Measurements from ENCODE around the gene TRIM14. TPM values are rescaled to one million over a fixed set of nuclear protein-coding genes. Genes with fewer than 3 reads are reported as not detected.
A peak's percentile ranks its signal among the peaks of the same experiment; 100 is the strongest.

The TRIM14 gene
- total RNA-seq, 4 donors from 2014 or later = 21.0 to 39.2 (median 31.6) TPM

- WGBS, 2 donors = 62 to 81% methylated on average over 7 to 10 of the region's 10 CpGs
Observed at GRCh38 chr9:98039607-98040017, 79.4 kb downstream of the TRIM14 start.

GRCh38 chr9:98038958-98039357 is 80.1 kb downstream of the TRIM14 start:
- WGBS, 2 donors = 74 to 89% methylated on average over 8 of the region's 8 CpGs
- H3K27me3 ChIP-seq = no peaks in the 10 kb centered on the region
- TF ChIP-seq POLR2A (IDR thresholded peaks at IDR 0.05) = no peak
- no peak for TF ChIP-seq CTCF (IDR thresholded peaks at IDR 0.05)
- DNase-seq = no peak
- H3K27ac ChIP-seq = no peak overlapping the region
- H3K36me3 ChIP-seq = no peaks in the 10 kb centered on the region
- no peak overlapping the region for H3K4me3 ChIP-seq
- intact Hi-C loops (cut with DNase I) = loop anchor here (10.0 kb wide), 1 partner anchor 114 kb away; the partner anchor contains the start of gene TRMO
- peaks cover 3 to 25% (median 5%) of the 10 kb centered on the region in 3 donors for H3K4me1 ChIP-seq
- no peaks in the 10 kb centered on the region for H3K9me3 ChIP-seq

More at GRCh38 chr9:98039607-98040017, 79.4 kb downstream of the TRIM14 start:
- Histone ChIP-seq H3K4me3 (no peak overlapping the region), H3K9me3 (no peaks in the 10 kb centered on the region), H3K27me3 (no peaks in the 10 kb centered on the region), H3K4me1 (peaks cover under 1 to 22% (median 1%) of the 10 kb centered on the region in 3 donors), H3K27ac (no peak overlapping the region), H3K36me3 (no peaks in the 10 kb centered on the region)
- intact Hi-C loops (cut with DNase I) = loop anchor here (10.0 kb wide), 1 partner anchor 115 kb away; the partner anchor contains the start of gene TRMO
- TF ChIP-seq POLR2A (IDR thresholded peaks at IDR 0.05) = no peak
- TF ChIP-seq CTCF (IDR thresholded peaks at IDR 0.05) = no peak
- DNase-seq = no peak

GRCh38 chr9:98037357-98037756 is 81.7 kb downstream of the TRIM14 start:
- no peak overlapping the region for H3K4me3 ChIP-seq
- no peak for TF ChIP-seq POLR2A (IDR thresholded peaks at IDR 0.05)
- peaks cover 3 to 25% (median 5%) of the 10 kb centered on the region in 3 donors for H3K4me1 ChIP-seq
- H3K36me3 ChIP-seq = no peaks in the 10 kb centered on the region
- H3K27ac ChIP-seq = peak overlapping the region in 3 of 4 donors; percentile 7 to 55 (median 23)
- H3K9me3 ChIP-seq = no peaks in the 10 kb centered on the region
- no peak for DNase-seq
- intact Hi-C loops (cut with DNase I) = loop anchor here (10.0 kb wide), 1 partner anchor 113 kb away; the partner anchor contains the start of gene TRMO
- H3K27me3 ChIP-seq = no peaks in the 10 kb centered on the region

DNA sequence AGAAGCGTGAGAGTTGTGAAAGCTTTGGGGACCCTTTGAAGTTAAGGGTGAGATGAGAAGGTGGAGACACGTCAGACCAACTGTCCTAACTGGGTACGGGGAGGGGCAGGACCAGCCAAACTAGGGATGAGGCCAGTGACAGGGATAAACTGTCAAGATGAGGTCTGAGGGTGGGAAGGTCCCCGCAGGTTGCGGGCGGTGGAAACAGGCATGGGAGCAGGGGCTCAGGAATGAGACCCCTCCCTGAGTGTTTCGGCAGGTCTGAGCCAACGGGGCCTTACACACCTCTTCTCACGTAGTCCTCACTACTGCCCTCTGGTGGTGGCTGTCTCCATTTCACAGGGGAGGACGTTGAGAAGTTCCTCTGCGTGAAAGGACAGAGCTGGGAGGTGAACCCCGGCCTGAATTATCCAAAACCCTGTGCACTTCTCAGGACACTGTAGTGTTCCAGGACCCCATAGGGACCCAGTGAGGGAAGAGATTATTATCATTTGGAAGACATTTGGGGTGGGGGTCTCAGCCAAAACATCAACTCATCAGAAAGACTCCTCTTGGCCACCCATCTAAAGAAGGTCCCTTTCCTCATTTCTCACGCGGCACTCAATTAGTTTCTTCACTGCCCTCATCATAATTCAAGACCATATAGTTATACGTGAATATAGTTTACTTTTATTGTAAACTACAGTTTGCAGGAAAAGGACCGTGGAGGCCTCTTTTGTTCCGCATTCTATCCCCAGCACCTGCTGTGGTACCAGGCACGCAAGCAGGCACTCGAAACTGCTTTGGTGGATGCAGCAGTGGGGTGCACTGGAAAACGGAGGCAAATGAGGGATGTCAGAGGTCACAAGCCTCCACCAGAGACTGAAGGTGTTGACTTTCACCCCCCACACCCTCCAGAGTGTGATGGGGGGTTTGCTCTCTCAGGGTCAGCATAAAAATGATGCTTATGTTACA is 84.2 kb downstream of the TRIM14 start:
- H3K36me3 ChIP-seq = no peaks in the 10 kb centered on the region
- no peaks in the 10 kb centered on the region for H3K9me3 ChIP-seq
- no peaks in the 10 kb centered on the region for H3K27me3 ChIP-seq
- H3K4me1 ChIP-seq = peaks cover 3 to 25% (median 5%) of the 10 kb centered on the region in 3 donors
- intact Hi-C loops (cut with DNase I) = loop anchor here (10.0 kb wide), 1 partner anchor 110 kb away; the partner anchor contains the start of gene TRMO
- H3K4me3 ChIP-seq = peak overlapping the region in 1 of 4 donors; percentile 12
- H3K27ac ChIP-seq = peak overlapping the region in 2 of 4 donors; percentile 42 to 62
- peak; percentile 27 for DNase-seq
- WGBS, 2 donors = 29 to 41% methylated on average over 18 of the region's 20 CpGs
- TF ChIP-seq POLR2A (IDR thresholded peaks at IDR 0.05) = no peak
- peak; percentile 74 to 86 (median 76) for TF ChIP-seq CTCF (IDR thresholded peaks at IDR 0.05)

- 78 to 87% methylated on average over 1 of the region's 1 CpG for WGBS, 2 donors
- DNase-seq = no peak
- no peaks in the 10 kb centered on the region for H3K9me3 ChIP-seq
- H3K27ac ChIP-seq = no peak overlapping the region
- H3K27me3 ChIP-seq = no peaks in the 10 kb centered on the region
- H3K36me3 ChIP-seq = no peaks in the 10 kb centered on the region
- intact Hi-C loops (cut with DNase I) = loop anchor here (10.0 kb wide), 1 partner anchor 107 kb away; the partner anchor contains the start of gene TRMO
- H3K4me1 ChIP-seq = peaks cover 3 to 16% (median 5%) of the 10 kb centered on the region in 3 donors
- no peak overlapping the region for H3K4me3 ChIP-seq
- TF ChIP-seq POLR2A (IDR thresholded peaks at IDR 0.05) = no peak
- TF ChIP-seq CTCF (IDR thresholded peaks at IDR 0.05) = no peak
Observed at GRCh38 chr9:98031935-98032334, 87.1 kb downstream of the TRIM14 start.

All from esophagus squamous epithelium (tissue), 5 donors.